A673 (cell line): ENCODE data around the gene CARF.

Experiments
- EZH2 ChIP-seq: fragments of 200-600 bp; sonication (generic); IDR thresholded peaks from 2 replicates; pipeline ENCODE4 v1.6.1; 2017; ENCODE audit warnings: borderline replicate concordance, low read depth, mild to moderate bottlenecking, mixed read lengths, antibody characterized with exemption, low read length; ENCODE audit not compliant: poor library complexity, severe bottlenecking
- TF ChIP-seq, protein P1 (sequence below): fragments of 300-800, 200-600 bp; sonication (generic); conservative IDR thresholded peaks from 2 replicates; pipeline ENCODE4 v1.5.1; 2017; ENCODE audit warnings: low read depth, mild to moderate bottlenecking, antibody characterized with exemption, low read length, moderate library complexity, mixed read lengths

GRCh38 chr2:202938960-202939359 lies 26.9 kb downstream of the CARF start:
- TF ChIP-seq, protein P1, sequence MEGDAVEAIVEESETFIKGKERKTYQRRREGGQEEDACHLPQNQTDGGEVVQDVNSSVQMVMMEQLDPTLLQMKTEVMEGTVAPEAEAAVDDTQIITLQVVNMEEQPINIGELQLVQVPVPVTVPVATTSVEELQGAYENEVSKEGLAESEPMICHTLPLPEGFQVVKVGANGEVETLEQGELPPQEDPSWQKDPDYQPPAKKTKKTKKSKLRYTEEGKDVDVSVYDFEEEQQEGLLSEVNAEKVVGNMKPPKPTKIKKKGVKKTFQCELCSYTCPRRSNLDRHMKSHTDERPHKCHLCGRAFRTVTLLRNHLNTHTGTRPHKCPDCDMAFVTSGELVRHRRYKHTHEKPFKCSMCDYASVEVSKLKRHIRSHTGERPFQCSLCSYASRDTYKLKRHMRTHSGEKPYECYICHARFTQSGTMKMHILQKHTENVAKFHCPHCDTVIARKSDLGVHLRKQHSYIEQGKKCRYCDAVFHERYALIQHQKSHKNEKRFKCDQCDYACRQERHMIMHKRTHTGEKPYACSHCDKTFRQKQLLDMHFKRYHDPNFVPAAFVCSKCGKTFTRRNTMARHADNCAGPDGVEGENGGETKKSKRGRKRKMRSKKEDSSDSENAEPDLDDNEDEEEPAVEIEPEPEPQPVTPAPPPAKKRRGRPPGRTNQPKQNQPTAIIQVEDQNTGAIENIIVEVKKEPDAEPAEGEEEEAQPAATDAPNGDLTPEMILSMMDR = no peak
- TF ChIP-seq EZH2 = no peak
